T1000 (cell line): ENCODE results near the gene GSTO1.

Experiments used
- DNase-seq: peaks from one replicate; lab custom pipeline; 2025; ENCODE audit warnings: mixed read lengths; lab: John Stamatoyannopoulos, UW

Gene GSTO1

DNA sequence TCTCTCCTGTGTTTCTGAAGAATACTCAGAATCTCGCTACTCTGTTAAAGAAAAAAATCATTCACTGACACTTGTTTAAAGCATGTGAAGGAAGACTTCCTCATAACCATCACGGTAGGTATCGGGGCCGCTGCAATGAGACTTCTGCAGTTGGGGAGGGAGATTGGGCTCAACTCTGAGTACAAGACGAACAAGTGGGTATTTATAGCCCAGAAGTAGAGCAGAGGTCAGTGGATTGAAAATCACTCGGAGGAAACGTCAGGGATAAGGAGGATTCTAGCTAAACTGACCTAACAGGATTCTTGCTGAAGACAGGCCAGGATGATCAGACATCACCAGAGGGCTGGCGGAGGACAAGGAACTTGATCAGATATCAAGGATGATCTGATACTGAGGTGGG is 50.2 kb downstream of the GSTO1 start:
- no peak for DNase-seq

DNA sequence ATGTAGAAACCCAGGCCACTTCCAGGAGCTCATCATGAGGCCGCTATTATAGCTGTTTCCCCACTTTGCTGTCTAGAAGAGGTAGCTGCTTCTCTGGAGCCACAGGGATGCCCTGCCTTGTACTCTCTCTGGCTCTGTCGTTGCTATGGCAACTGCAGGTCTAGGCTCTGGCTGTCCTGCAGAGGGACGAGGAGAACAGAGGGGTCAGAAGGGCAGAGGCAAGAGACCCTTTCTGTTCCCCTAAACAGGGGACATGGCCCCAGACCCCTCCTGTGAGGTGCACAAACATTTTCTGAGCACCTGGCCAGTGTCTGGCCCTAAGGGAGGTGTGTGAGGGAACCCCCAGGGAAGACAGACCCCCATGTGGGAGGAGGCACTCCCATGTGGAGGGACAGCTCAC is 52.2 kb downstream of the GSTO1 start:
- DNase-seq: no peak

DNA sequence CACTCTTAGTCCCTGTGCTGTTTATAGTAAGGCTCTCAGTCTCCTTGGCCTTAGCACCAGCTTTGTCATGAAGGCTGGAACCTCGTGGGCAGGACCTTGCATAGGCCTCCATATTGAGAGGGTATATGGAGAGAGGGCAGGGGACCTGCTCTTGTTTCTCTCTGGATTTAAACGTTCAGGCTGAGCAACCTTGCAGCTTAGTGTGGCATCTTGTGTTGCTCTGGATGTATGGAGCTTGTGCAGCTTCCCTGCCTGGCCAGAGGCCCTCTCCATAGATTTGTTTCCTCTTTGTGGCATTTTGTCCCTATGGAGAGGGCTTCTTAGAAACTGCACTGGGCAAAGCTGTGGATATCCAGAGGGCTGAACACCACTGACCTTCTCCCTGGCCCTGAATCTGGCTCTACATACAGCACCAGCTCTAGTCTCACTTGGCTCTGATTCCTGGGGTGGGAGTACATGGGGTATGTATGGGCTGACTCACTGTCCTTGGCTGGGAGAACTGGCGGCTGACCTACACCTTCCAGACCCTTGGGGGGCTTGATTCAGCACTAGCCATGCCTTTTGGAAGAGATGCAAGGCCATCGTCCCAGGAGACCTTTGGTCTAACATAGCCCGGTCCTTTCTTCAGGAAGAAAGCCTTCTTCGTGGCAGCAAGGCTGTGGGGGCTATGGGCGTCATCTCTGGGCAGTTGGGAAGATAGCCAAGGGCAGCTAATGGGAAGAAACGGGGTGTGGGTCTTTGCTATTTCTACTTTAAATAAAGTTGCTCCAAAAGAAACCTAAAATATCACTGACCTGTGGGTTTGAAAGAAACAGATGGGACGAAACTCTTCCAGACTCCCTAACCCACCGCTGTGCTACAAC is 53.1 kb downstream of the GSTO1 start:
- DNase-seq: no peak

DNA sequence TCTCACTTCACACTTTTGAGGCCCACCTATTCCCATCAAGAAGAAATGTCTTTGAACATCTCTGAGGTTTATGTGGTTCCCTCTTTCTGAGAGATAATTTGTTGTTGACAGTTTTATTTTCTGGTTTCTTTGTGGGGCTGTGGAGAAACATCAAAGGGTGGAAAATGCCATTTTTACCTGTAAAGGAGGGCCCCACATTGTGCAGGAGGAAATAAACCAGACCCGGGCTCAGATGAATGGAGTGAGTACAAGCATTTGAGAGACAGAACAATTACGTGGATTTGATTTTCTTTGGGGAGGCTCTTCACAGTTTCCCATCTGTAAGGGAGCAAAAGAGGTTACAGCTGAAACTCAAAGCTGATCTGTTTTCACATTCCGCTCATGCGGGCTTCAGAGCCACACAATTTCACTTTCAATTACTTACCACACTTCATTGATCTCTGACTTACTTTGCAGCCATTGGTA is 53.8 kb downstream of the GSTO1 start:
- DNase-seq: no peak

DNA sequence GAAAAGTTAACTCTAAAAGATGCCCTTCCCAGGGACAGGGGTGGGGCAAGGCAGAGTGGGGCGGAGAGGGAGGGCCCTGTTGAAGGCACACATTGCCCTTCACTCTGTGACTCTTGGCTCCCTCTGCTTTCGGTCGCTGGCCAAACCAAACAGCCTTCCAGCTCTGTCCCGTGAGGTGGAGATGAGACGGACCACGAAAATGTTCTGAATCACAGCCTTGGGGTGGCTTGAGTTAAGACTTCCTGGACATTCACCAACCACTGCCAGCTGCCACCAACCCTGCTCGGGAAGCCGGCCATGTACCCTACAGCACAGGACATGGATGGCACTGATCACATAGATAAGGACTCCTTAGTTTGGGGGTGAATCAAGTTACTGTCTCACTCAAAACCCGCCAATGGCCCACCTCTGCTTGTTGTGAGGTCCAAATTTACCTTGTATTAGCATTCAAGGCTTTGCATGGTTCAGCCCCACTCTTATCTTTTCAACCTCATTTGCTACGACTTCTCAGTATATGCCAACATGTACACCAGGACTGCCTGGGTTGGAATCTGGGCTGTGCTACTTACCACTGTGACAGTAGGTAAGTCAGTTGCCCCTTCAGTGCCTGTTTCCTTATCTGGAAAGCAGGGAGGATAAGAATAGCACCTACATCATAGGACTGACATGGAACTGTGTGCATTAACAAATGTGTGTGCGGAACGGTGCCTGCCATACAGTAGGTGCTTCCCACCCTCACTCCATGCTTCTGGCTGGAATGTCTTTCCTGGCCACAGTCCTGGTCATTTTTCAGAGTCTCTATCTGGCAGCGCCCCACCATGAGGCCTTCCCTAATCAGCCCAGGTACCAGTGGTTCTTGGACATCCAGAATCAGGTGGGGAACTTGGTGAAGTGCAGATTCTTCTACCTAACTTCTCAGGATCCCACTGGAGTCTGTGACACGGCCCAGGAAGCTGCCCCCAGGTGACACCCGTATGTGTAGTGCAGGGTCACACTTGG is 55.6 kb downstream of the GSTO1 start:
- DNase-seq: peak; percentile 50

DNA sequence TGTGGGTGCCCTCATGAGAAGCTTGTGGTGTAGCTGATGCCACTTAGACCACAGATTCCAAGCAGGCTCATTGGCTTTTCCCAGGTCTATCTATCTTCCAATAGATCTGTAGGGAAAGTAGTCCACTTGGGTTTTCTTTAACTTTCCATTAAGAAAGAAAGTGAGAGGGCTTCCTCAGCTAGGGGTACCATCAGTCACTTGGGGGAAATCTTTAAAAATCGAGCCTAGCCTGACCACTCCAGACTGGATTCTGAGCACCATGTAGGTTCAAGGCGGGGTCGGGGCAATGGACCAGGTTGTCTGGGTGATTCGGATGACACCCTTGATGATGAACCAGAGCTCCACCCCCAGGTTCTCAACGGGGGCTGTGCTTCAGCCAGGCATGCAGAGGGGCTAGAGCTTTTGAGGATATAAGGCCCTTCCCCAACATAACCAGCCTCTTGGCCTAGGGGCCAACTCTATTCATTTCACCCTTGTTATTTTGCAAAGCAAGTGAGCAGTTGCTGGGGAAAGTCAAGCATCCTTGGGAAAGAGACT is 56.6 kb downstream of the GSTO1 start:
- DNase-seq: no peak

DNA sequence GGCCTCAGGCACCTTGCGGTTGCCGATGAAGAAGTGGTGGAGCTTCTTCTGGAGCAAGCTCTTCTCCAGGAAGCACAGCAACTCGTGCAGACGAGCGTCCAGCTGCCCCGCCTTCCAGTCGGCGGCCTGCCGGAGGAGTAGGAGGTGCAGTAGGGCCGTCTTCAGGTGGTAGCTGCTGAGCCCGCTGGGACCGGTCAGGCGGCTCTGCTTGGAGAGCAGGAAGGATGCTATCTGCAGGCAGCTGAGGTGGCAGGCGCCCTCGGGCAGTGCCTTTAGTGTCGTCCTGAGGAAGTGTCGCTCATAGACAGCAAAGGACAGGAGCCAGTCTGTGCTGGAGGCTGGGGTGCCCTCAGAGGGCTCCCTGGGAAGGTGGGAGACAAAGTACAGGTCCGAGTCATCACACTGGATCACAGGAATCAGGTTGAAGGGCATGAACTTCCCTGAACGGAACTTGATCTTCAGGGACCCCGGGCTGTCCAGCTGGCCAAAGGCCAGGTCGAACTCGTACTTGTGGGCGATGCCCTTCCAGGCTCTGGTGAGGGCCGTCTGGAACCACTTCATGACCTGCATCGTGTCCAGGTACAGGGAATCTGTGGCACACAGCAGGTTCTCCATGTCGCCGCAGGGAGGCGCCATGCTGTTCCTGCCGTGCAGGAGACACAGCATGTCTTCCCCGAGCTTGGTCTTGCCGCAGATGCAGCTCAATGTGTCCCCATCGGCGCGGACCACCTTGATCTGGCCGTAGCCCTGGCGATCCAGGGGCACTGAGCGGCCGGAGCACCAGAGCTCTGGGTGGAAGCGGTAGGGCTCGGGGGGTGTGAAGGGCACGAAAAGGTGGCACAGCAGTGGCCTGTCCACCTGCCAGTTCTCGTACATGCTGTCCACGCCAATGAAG is 60.1 kb downstream of the GSTO1 start:
- DNase-seq: no peak

DNA sequence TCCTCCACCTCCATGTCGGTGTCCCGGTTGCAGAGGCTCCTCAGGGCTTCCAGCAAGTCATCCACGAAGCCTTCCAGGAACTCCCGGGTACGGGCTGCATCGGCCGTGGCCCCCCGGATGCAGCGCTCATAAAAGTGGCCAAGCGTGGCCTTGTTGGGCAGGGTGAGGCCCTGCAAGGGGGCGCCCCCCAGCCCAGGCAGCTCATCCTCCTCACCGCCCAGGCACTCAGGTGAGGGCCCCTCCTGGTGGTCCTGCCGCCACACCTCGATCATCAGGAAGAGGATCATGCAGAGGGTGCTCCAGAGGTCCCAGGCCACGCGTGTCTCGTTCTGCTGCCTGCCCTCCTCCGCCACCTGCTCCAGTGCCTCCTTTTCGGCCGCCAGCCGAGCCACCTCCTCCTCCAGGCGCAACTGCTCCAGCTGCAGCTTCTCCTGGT is 60.8 kb downstream of the GSTO1 start:
- no peak for DNase-seq

DNA sequence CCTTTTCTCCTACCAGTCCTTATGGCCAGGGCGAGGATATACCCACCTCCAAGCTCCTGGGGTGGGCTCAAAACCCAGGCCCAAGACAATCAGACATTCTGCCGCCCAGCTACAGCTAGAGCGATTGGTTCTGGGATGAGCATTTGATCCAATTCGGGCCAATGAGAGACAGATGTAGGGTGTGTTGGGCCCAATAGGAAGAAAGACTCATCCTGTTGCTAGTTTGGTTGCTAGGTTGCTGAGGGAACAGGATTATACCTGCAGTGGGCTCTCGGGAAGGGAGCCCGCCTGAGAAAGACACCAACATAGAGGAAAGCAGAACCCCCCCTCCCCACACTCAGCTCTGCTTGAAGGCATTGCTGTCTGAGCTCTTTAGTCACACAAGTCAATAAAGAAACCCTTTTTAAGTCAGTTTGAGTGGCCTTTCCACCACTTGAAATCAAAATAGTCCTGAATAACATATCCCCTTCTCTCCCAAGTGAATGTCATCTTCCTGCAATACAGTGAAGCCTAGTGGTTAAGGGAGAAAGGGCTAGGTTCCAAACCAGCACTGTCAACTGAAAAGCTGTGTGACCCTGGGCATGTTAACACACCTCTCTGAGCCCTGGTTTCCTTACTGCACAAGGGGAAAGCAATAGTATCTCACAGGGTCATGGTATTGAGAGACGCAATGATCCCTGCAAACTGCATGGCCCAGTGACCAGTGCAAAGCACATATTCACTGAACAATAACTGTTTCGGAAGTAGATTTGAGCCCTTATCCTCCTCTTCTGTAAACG is 61.8 kb downstream of the GSTO1 start:
- no peak for DNase-seq
